HEK293T (cell line): ENCODE results near the gene TMTC4.

Source experiments
- ARNT ChIP-seq: fragments of 450-650 bp; IDR thresholded peaks from 2 replicates; pipeline ENCODE4 v1.6.1; 2017; ENCODE audit warnings: mild to moderate bottlenecking
- FOXA1 ChIP-seq: fragments of 450-650 bp; IDR thresholded peaks from 2 replicates; pipeline ENCODE4 v1.6.1; 2016; ENCODE audit warnings: mild to moderate bottlenecking
- FOXK2 ChIP-seq: fragments of 450-650 bp; IDR thresholded peaks from 2 replicates; pipeline ENCODE4 v1.6.1; 2016; ENCODE audit warnings: mild to moderate bottlenecking
- FOXM1 ChIP-seq: fragments of 450-650 bp; IDR thresholded peaks from 2 replicates; pipeline ENCODE4 v1.6.1; 2017; ENCODE audit warnings: mild to moderate bottlenecking, borderline replicate concordance
- L3MBTL2 ChIP-seq: fragments of 450-650 bp; conservative IDR thresholded peaks from 2 replicates; pipeline ENCODE4 v1.6.1; 2016; ENCODE audit warnings: mild to moderate bottlenecking
- SP1 ChIP-seq: fragments of 450-650 bp; IDR thresholded peaks from 2 replicates; pipeline ENCODE4 v1.6.1; 2017
- SUZ12 ChIP-seq: fragments of 450-650 bp; IDR thresholded peaks from 2 replicates; pipeline ENCODE4 v1.6.1; 2016; ENCODE audit warnings: mild to moderate bottlenecking
- TARDBP ChIP-seq: fragments of 450-650 bp; IDR thresholded peaks from 2 replicates; pipeline ENCODE4 v1.6.1; 2016
- TF ChIP-seq, protein P1 (sequence below): fragments of 450-650 bp; IDR thresholded peaks from 2 replicates; pipeline ENCODE4 v1.6.1; 2016

DNA sequence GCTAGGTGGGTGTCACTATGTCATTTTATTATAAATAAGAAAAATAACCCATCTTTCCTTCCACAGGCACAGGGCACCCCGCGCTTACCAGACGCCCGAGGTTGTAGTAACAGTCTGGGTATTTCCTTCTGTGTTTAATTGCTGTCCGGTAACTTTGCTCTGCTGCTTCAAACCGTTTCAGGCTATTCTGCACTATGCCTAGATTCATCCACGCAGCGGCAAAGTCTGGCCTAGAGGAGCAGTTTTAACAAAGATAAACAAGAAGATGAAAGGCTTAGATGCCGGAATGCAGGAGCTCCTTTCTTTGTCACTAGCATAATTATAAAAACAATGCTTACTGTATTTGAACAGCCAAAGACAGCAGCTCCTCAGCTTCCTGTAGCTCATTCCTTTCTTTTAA lies 49.1 kb downstream of the TMTC4 start:
- no peak for TF ChIP-seq SUZ12
- TF ChIP-seq SP1: no peak
- TF ChIP-seq FOXM1: no peak
- TF ChIP-seq FOXA1: no peak
- TF ChIP-seq L3MBTL2: no peak
- TF ChIP-seq TARDBP: no peak
- TF ChIP-seq, protein P1, sequence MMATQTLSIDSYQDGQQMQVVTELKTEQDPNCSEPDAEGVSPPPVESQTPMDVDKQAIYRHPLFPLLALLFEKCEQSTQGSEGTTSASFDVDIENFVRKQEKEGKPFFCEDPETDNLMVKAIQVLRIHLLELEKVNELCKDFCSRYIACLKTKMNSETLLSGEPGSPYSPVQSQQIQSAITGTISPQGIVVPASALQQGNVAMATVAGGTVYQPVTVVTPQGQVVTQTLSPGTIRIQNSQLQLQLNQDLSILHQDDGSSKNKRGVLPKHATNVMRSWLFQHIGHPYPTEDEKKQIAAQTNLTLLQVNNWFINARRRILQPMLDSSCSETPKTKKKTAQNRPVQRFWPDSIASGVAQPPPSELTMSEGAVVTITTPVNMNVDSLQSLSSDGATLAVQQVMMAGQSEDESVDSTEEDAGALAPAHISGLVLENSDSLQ: no peak
- no peak for TF ChIP-seq FOXK2
- TF ChIP-seq ARNT: no peak
